H1 (cell line): ENCODE measurements around the gene MAS1L. TPM values are rescaled to one million over a fixed set of nuclear protein-coding genes. Genes with fewer than 3 reads are reported as not detected.

Experiments used
- CBX8 ChIP-seq: fragments of 300-800, 300-1000 bp; sonication (generic); IDR thresholded peaks from 2 replicates; pipeline ENCODE4 v1.7.1; 2016; ENCODE audit warnings: low read depth, low read length, borderline replicate concordance
- SIX5 ChIP-seq: IDR thresholded peaks from 2 replicates; pipeline ENCODE4 v1.6.1; 2011; ENCODE audit warnings: mild to moderate bottlenecking, low read depth, low read length
- ZNF274 ChIP-seq: IDR thresholded peaks from 2 replicates; pipeline ENCODE4 v1.7.0; 2012; ENCODE audit warnings: low read length, borderline replicate concordance; ENCODE audit errors: extremely low read depth
- polyA plus RNA-seq, 7 experiments: library from polyadenylated mRNA; depleted of rRNA in 3 of 7; stranded (reverse) in 5 of 7; unstranded in 2 of 7; fragments of >200 nt in 5 of 7; fragments of 200-250 nt in 2 of 7; gene quantifications; 1 replicate in 5 of 7; 2 replicates in 1 of 7; 4 replicates in 1 of 7; pipeline versions ENCODE4 v1.2.1 to v1.2.3, GENCODE V29; 2011 to 2013; ENCODE audit warnings: missing spikeins in 2 of 7, mixed read lengths in 2 of 7
- total RNA-seq: library from RNA; stranded (reverse); fragmentation: NEBNext Ultra II Directional; extraction: Animal tissue kit (Norgen Biotek cat#: 25700); gene quantifications from 2 replicates; pipeline ENCODE4 v1.2.1, GENCODE V29; 2021
- TF ChIP-seq, protein P1 (sequence below), 3 experiments: IDR thresholded peaks; 1 replicate in 2 of 3; 2 replicates in 1 of 3; pipeline versions ENCODE4 v1.5.1 to v1.6.1; 2011; ENCODE audit warnings: low read length in 3 of 3, mild to moderate bottlenecking in 3 of 3, inconsistent platforms in 2 of 3, low read depth in 1 of 3, moderate library complexity in 1 of 3; ENCODE audit not compliant: insufficient read depth in 1 of 3; ENCODE audit errors: control extremely low read depth in 1 of 3

Gene MAS1L
- total and polyA plus RNA-seq, 2 of the 8 experiments (the other 6 are each of a cell fraction or from before 2014, with no cell fraction given) = not detected

DNA sequence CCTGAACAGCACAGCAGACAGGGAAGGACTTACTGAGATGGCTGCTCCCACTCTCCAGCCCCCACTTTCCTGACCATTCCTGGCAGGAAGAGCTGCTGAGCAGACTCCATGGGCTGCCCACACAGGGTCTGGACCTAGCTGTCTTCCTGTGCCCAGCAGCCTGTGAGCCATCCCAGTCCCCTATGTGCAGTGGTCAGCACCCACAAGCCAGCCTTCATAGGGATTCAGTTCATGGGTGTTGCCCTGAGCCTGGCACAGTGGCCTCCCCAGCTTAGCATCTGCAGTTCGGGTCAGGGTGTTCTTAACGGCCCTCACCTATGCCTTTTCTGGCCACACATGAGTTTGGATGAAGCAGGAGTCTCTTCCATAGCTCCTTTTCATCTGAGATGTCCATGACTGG lies 39.8 kb upstream of the MAS1L start (continued):
- no peak for TF ChIP-seq ZNF274
- no peak for TF ChIP-seq SIX5
- TF ChIP-seq, protein P1, sequence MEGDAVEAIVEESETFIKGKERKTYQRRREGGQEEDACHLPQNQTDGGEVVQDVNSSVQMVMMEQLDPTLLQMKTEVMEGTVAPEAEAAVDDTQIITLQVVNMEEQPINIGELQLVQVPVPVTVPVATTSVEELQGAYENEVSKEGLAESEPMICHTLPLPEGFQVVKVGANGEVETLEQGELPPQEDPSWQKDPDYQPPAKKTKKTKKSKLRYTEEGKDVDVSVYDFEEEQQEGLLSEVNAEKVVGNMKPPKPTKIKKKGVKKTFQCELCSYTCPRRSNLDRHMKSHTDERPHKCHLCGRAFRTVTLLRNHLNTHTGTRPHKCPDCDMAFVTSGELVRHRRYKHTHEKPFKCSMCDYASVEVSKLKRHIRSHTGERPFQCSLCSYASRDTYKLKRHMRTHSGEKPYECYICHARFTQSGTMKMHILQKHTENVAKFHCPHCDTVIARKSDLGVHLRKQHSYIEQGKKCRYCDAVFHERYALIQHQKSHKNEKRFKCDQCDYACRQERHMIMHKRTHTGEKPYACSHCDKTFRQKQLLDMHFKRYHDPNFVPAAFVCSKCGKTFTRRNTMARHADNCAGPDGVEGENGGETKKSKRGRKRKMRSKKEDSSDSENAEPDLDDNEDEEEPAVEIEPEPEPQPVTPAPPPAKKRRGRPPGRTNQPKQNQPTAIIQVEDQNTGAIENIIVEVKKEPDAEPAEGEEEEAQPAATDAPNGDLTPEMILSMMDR (IDR thresholded peaks at IDR 0.05; ENCODE audit: control extremely low read depth in 1 of 3, insufficient read depth in 1 of 3, low read depth in 1 of 3, low read length in 3 of 3) = no peak
- TF ChIP-seq CBX8 = no peak
